ENCODE measurements around the gene PRDM16. TPM values are rescaled to one million over a fixed set of nuclear protein-coding genes. Genes with fewer than 3 reads are reported as not detected.
"Not testable (repeated sequence)": the region's sequence is repeated elsewhere in the genome, so short reads cannot be mapped to it uniquely, and the experiment has no call there.

Gene PRDM16
- total RNA-seq, 1 donor from 2014 or later = not detected

GRCh38 chr1:3282186-3282585 lies 213.2 kb downstream of the PRDM16 start:
- no peaks in the 10 kb centered on the region for H3K27me3 Mint-ChIP-seq (ENCODE audit: low read depth)
- no peak for DNase-seq (ENCODE audit: low spot score)
- no peak overlapping the region for H3K27ac Mint-ChIP-seq
- no peaks in the 10 kb centered on the region for H3K9me3 Mint-ChIP-seq
- no peaks in the 10 kb centered on the region for H3K4me1 Mint-ChIP-seq (ENCODE audit: low read depth)
- intact Hi-C loops (cut with micrococcal nuclease) = no loop called here
- H3K4me3 Mint-ChIP-seq (ENCODE audit: low read depth) = no peak overlapping the region
- no peaks in the 10 kb centered on the region for H3K36me3 Mint-ChIP-seq (ENCODE audit: low read depth)

- Mint-ChIP-seq H3K27me3 (ENCODE audit: low read depth) (no peaks in the 10 kb centered on the region), H3K4me1 (ENCODE audit: low read depth) (no peaks in the 10 kb centered on the region), H3K9me3 (no peaks in the 10 kb centered on the region), H3K36me3 (ENCODE audit: low read depth) (no peaks in the 10 kb centered on the region), H3K27ac (no peak overlapping the region), H3K4me3 (ENCODE audit: low read depth) (no peak overlapping the region)
- no peak for DNase-seq (ENCODE audit: low spot score)
- intact Hi-C loops (cut with micrococcal nuclease) = no loop called here
Measured at GRCh38 chr1:3282656-3283430, 213.8 kb downstream of the PRDM16 start.

- no peaks in the 10 kb centered on the region for H3K27me3 Mint-ChIP-seq (ENCODE audit: low read depth)
- DNase-seq (ENCODE audit: low spot score) = no peak
- intact Hi-C loops (cut with micrococcal nuclease) = no loop called here
Measured at GRCh38 chr1:3283849-3284248, 214.8 kb downstream of the PRDM16 start.

GRCh38 chr1:3284691-3285090 lies 215.7 kb downstream of the PRDM16 start:
- intact Hi-C loops (cut with micrococcal nuclease) = no loop called here
- no peaks in the 10 kb centered on the region for H3K36me3 Mint-ChIP-seq (ENCODE audit: low read depth)
- no peak for DNase-seq (ENCODE audit: low spot score)
- no peak overlapping the region for H3K4me3 Mint-ChIP-seq (ENCODE audit: low read depth)
- no peaks in the 10 kb centered on the region for H3K27me3 Mint-ChIP-seq (ENCODE audit: low read depth)
- H3K4me1 Mint-ChIP-seq (ENCODE audit: low read depth) = no peaks in the 10 kb centered on the region
- H3K27ac Mint-ChIP-seq = no peak overlapping the region
- no peaks in the 10 kb centered on the region for H3K9me3 Mint-ChIP-seq

More at GRCh38 chr1:3283849-3284248, 214.8 kb downstream of the PRDM16 start:
- H3K4me3 Mint-ChIP-seq (ENCODE audit: low read depth) = no peak overlapping the region
- H3K9me3 Mint-ChIP-seq = no peaks in the 10 kb centered on the region
- H3K4me1 Mint-ChIP-seq (ENCODE audit: low read depth) = no peaks in the 10 kb centered on the region
- H3K36me3 Mint-ChIP-seq (ENCODE audit: low read depth) = no peaks in the 10 kb centered on the region
- no peak overlapping the region for H3K27ac Mint-ChIP-seq

GRCh38 chr1:3285106-3285740 lies 216.2 kb downstream of the PRDM16 start:
- no peak overlapping the region for H3K4me3 Mint-ChIP-seq (ENCODE audit: low read depth)
- H3K27me3 Mint-ChIP-seq (ENCODE audit: low read depth) = no peaks in the 10 kb centered on the region
- H3K9me3 Mint-ChIP-seq = no peaks in the 10 kb centered on the region
- intact Hi-C loops (cut with micrococcal nuclease) = no loop called here
- H3K36me3 Mint-ChIP-seq (ENCODE audit: low read depth) = no peaks in the 10 kb centered on the region
- no peaks in the 10 kb centered on the region for H3K4me1 Mint-ChIP-seq (ENCODE audit: low read depth)
- no peak overlapping the region for H3K27ac Mint-ChIP-seq
- DNase-seq (ENCODE audit: low spot score) = no peak

DNA sequence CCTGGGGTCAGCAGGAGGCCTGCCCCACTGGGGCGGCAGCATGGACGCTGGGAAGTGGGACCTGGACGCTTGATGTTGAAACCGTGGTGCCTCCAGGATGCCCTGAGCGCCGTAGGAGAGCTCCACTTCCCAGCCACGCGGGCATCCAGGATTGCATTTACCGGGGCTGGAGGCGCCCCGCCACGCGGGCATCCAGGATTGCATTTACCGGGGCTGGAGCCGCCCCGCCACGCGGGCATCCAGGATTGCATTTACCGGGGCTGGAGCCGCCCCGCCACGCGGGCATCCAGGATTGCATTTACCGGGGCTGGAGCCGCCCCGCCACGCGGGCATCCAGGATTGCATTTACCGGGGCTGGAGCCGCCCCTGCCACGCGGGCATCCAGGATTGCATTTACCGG lies 218.1 kb downstream of the PRDM16 start:
- H3K36me3 Mint-ChIP-seq (ENCODE audit: low read depth); H3K4me1 Mint-ChIP-seq (ENCODE audit: low read depth); H3K27ac Mint-ChIP-seq; H3K27me3 Mint-ChIP-seq (ENCODE audit: low read depth); intact Hi-C loops (cut with micrococcal nuclease); H3K4me3 Mint-ChIP-seq (ENCODE audit: low read depth); DNase-seq (ENCODE audit: low spot score); H3K9me3 Mint-ChIP-seq: not testable (repeated sequence)

GRCh38 chr1:3287656-3288160 lies 218.7 kb downstream of the PRDM16 start:
- Mint-ChIP-seq H3K27me3 (ENCODE audit: low read depth) (no peaks in the 10 kb centered on the region), H3K4me3 (ENCODE audit: low read depth) (no peak overlapping the region), H3K4me1 (ENCODE audit: low read depth) (no peaks in the 10 kb centered on the region), H3K36me3 (ENCODE audit: low read depth) (no peaks in the 10 kb centered on the region), H3K27ac (no peak overlapping the region), H3K9me3 (no peaks in the 10 kb centered on the region)
- intact Hi-C loops (cut with micrococcal nuclease) = no loop called here
- DNase-seq (ENCODE audit: low spot score) = no peak

DNA sequence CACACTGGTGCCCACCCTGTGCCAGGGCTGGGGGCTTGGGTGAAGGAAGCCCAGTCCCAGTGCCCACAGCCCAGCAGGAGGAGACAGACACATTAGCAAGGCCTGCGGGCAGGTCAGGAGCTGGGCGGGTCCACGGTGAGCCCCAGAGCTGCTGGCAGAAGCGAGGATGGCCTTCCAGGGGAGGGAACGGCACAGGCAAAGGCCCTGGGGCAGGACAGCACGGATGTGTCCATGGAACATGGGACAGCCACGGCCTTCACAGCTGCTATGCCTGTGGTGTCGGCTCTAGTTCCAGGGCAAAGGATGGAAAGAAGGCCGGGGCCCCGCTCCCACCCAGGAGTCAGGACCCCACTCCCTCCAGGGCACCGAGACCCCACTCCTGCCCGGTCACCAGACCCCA lies 220.5 kb downstream of the PRDM16 start:
- H3K36me3 Mint-ChIP-seq (ENCODE audit: low read depth) = no peaks in the 10 kb centered on the region
- no peak overlapping the region for H3K27ac Mint-ChIP-seq
- no peaks in the 10 kb centered on the region for H3K9me3 Mint-ChIP-seq
- intact Hi-C loops (cut with micrococcal nuclease) = no loop called here
- no peaks in the 10 kb centered on the region for H3K4me1 Mint-ChIP-seq (ENCODE audit: low read depth)
- DNase-seq (ENCODE audit: low spot score) = no peak
- H3K27me3 Mint-ChIP-seq (ENCODE audit: low read depth) = no peaks in the 10 kb centered on the region
- H3K4me3 Mint-ChIP-seq (ENCODE audit: low read depth) = no peak overlapping the region

GRCh38 chr1:3290438-3290837 lies 221.4 kb downstream of the PRDM16 start:
- Mint-ChIP-seq H3K27me3 (ENCODE audit: low read depth) (no peaks in the 10 kb centered on the region), H3K27ac (no peak overlapping the region), H3K4me3 (ENCODE audit: low read depth) (no peak overlapping the region), H3K4me1 (ENCODE audit: low read depth) (no peaks in the 10 kb centered on the region), H3K9me3 (no peaks in the 10 kb centered on the region), H3K36me3 (ENCODE audit: low read depth) (no peaks in the 10 kb centered on the region)
- intact Hi-C loops (cut with micrococcal nuclease) = no loop called here
- DNase-seq (ENCODE audit: low spot score) = no peak

DNA sequence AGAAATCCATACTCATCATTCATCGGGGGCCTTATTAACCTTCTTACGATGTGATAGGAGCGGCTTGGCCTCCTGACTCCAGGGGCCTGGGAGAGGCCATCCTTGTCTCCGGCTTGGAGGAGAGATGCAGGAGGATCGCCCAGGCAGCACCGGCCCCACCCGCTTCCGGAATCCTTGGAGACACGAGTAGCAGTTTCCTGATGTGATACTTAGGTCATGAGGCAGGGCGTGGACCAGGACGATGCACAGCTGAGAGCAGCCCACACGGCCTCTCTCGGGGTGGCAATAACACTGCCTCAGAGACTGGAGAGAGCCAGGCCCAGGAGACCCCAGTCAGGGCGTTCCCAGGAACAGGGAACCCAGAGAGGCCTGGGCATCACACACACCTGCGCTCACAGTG lies 221.9 kb downstream of the PRDM16 start:
- Mint-ChIP-seq H3K27me3 (ENCODE audit: low read depth) (no peaks in the 10 kb centered on the region), H3K9me3 (no peaks in the 10 kb centered on the region), H3K4me1 (ENCODE audit: low read depth) (no peaks in the 10 kb centered on the region), H3K27ac (no peak overlapping the region), H3K36me3 (ENCODE audit: low read depth) (no peaks in the 10 kb centered on the region), H3K4me3 (ENCODE audit: low read depth) (no peak overlapping the region)
- DNase-seq (ENCODE audit: low spot score) = no peak
- intact Hi-C loops (cut with micrococcal nuclease) = no loop called here

DNA sequence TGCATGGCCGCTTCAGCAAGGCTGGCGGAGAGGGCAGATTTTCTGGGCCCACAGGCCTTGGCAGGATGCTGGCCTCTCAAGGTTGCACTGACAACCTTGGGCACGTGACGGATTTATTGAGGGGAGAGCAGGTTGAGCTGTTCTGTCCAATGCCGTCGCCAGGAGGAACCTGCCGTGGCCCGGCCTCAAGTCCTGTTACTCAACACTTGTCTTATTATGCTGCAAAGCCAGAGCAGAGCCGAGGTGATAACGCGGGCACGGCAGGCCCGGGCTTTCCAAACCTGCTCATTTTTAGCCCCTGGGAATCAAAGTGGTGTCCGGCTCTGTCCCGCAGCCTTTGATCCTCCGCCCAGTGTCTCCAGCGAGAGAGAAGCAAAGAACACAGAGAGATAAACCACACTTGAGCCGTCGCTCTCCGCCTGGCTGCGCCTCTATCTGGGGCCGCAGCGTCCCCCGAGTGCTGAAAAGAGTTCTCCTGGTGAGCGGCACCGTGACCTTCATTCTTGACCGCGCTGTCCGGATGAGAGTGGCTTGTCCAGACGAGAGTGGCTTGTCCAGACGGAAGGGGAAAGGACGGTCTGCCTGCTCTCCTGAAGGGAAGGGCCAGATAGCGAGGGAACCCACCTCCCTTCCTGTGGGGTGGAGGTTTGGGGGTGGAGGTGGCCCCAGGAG lies 223.2 kb downstream of the PRDM16 start:
- Mint-ChIP-seq H3K4me3 (ENCODE audit: low read depth) (no peak overlapping the region), H3K9me3 (no peaks in the 10 kb centered on the region), H3K4me1 (ENCODE audit: low read depth) (no peaks in the 10 kb centered on the region), H3K27me3 (ENCODE audit: low read depth) (no peaks in the 10 kb centered on the region), H3K27ac (no peak overlapping the region), H3K36me3 (ENCODE audit: low read depth) (no peaks in the 10 kb centered on the region)
- intact Hi-C loops (cut with micrococcal nuclease) = no loop called here
- DNase-seq (ENCODE audit: low spot score) = no peak

DNA sequence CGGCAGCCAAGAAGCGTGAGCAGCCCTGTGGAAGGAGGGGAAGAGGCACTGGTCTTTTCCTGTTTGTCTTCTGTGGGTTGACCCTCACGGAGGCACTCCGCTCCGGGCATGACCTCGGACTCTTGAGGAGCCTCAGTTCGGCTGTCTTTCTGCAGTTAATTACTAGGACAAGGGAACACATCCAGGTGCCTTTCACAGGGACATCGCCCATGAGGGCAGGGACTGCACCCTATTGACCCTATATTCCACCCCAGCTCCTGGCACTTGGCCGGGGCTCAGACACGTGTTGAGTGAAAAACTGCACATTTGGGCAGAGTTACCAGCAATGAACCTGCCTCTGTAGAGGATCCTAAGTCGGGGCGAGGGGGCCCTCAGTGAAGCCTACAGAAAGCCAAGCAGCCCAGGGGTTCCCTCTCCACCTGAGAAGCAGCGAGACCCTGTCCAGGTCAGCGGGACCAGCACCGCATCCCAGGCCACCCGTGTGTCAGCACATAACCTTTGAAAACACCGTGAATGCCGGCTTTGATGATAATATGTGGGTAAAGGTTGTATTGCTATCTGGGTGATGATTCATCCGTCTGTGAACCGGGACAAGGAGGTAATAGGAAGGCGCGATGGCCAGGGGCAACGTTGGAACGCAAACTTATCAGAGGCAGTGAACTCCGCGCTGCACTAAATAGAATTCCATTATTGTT lies 224.0 kb downstream of the PRDM16 start:
- Mint-ChIP-seq H3K27me3 (ENCODE audit: low read depth) (no peaks in the 10 kb centered on the region), H3K9me3 (no peaks in the 10 kb centered on the region), H3K36me3 (ENCODE audit: low read depth) (no peaks in the 10 kb centered on the region), H3K27ac (no peak overlapping the region), H3K4me3 (ENCODE audit: low read depth) (no peak overlapping the region), H3K4me1 (ENCODE audit: low read depth) (no peaks in the 10 kb centered on the region)
- intact Hi-C loops (cut with micrococcal nuclease) = no loop called here
- no peak for DNase-seq (ENCODE audit: low spot score)

Data from activated T-helper 2 cell treated with anti-CD3 and anti-CD28 coated beads, Interferon-gamma antibody, Interleukin-2, Interleukin-4, amounts not matched to agents 10 μg/mL and 5 μg/mL and 100 μg/mL, durations not matched to agents 14 hours and 24 hours and 36 hours (primary cell).